HG03066 (cell line): ENCODE results near the gene HNRNPD.
"Not testable (repeated sequence)": the region's sequence is repeated elsewhere in the genome, so short reads cannot be mapped to it uniquely, and the experiment has no call there.

Experiments
- ATAC-seq: cut with Tn5 transposase; IDR thresholded peaks from one replicate; pipeline ENCODE4 v1.9.1; 2021; ENCODE audit warnings: low read depth; ENCODE audit not compliant: unreplicated experiment

Gene HNRNPD

GRCh38 chr4:82373486-82373815 lies 340 bp downstream of the HNRNPD start:
- peak; percentile 13 for ATAC-seq

DNA sequence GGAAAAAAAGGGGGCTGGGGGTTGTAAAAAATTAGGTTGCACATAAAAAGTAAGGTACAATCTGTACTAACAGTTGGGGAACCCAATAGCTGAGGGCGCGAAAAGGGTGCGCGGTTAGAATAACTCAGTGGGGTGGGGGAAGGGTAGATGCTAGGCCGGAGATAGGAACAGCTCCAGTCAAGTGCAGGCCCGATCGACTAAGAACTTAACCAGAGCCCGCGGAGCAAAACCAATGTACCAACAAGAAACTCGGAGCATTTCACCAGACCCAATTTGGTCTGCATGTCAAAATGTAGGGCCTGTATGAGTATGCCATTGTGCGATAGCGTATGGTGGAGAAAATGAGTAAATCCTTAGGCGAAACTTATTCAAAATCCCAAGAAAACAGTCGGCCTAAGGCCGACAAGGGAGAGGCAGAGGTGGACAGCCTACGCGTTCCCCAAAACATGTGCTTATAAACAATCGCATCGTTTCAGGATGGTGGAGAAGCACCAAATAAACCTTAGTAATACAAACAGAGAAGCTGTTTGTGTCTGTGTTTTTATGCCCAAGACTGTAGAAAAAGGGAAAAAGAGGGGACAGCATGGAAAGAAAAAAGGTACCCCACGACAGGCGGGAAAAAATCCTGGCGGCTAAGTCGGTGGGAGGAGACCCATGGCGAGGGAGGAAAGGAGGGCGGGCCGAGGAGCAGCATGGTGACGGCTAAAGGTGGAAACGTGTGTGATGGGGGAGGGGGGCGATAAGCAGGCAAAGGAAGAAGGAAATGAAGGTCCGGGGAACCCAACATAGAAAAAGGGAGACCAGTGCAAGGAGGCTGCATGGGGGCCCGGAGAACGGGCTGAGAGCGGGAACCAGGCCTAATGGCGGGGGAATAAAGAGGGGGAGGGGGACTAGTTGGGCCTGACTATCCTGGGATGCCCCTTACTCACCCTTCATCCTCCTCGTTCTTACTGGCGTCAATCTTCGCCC lies 990 bp downstream of the HNRNPD start:
- ATAC-seq = peak; percentile 19

DNA sequence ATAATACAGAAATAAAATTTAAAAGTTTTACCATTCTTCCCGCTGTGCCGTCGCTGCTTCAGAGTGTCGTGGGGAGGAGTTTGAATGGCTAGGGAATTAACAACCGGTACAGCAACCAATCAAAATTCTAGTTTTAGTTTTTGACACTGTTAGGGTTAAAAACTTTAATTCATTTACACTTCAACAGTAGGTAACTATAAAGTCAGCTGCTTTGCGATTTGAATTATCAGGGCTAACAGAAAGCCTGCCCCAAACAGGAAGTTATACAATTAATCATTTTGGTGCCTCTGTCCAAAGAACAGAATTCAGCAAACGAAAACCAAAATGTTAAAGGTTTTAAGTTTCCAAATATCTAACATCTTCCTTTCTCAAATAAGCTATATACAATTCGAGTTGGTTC lies 2.3 kb downstream of the HNRNPD start:
- ATAC-seq = no peak

GRCh38 chr4:82367438-82368097 lies 6.2 kb downstream of the HNRNPD start:
- ATAC-seq = no peak

GRCh38 chr4:82366431-82366830 lies 7.4 kb downstream of the HNRNPD start:
- not testable (repeated sequence) for ATAC-seq

GRCh38 chr4:82363896-82364487 lies 9.8 kb downstream of the HNRNPD start:
- ATAC-seq = no peak

DNA sequence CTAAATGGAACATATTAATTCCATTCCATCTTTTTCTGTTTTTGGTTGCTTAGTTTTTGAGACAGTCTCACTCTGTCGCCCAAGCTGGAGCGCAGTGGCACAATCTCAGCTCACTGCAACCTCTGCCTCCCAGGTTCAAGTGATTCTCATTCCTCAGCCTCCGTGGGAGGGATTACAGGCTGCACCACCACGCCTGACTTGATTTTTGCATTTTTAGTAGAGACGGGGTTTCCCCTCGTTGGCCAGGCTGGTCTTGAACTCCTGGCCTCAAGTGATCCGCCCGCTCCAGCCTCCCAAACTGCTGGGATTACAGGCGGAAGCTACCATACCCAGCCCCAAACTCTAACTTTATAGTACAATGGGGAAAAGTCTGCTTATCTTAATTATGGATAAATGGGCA lies 11.2 kb downstream of the HNRNPD start:
- no peak for ATAC-seq

DNA sequence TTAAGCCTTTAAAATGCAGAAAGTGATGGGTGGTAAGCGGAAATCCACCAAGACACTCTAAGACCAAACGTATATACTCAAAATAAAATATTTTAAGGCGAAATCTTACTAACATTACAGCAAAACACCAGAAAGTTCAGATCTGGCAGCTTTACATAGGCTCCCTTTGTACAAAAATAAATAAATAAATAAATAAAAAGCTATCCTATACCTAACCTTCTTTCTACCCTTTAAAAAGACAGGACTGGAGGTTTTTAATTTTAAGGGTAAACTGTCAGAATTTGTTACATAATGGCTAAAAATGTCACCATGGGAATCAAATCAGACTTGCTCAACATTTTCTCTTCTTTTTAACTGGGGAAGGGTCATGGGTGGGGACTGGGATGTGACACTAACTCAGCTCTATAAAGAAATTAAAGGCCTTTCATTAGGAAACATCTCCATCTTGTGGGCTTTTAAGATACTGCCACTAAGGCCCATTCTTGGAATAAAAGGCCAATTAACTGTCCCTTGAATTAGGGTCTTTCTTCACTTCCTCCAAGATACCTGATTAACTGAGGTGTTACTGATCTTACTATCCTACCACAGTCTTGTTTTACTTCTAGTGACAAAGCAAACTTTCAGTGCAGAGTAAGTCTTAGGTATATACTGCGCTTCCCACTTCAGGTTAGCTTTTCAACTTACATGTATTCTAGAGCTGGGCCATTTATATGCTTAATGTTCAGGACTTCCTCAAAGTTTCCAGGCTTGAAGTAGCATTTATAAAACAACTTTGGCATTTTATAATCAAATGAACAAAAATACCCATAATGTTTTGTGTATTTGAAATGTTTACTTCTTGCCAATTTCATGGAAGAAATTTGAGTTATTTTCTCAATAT lies 13.3 kb downstream of the HNRNPD start:
- no peak for ATAC-seq

GRCh38 chr4:82358847-82359246 lies 14.9 kb downstream of the HNRNPD start:
- ATAC-seq = no peak

DNA sequence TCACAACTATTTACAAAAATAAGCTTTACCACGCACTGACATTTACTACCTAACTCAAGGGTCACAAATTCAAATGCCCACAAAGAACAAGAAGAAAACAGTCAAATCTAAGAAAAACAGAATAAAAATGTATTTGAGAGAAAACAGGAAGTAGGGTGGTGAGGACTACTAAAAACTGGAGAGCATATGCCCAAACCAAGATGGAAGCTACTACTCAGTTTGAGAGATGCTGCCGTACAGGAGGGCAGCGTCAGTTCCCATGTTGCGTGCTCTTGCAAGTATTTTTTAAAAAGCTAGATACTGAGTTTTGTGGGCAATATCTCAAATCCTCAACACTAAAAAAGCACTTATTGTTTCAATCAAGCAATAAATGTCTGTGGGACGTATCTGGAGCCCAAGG lies 16.2 kb downstream of the HNRNPD start:
- ATAC-seq = no peak

GRCh38 chr4:82354788-82355187 lies 19.0 kb downstream of the HNRNPD start:
- no peak for ATAC-seq

DNA sequence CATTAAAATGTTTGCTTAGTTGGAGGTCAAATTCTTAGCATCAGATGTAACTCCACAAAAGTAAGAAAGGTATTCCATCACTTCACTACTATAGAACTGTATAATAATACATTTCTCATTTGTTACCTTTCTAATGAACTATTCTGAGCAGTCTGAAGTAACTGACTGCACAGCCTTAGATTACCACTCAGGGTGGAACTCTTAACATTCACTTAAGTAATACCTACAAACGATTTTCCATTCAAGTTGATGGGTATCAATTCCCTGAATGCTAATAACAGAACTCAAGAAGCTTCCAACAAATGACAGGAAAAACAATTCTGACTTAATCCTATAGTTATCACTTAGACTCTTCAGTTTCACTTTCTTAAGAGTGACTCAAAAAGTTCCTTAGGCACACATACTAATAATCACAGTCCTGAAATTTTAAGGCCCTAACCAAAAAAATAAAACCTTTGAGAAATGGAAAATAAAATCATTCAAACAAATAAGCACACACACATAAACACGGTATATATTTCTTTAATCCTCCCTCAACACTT lies 20.9 kb downstream of the HNRNPD start:
- ATAC-seq = no peak

DNA sequence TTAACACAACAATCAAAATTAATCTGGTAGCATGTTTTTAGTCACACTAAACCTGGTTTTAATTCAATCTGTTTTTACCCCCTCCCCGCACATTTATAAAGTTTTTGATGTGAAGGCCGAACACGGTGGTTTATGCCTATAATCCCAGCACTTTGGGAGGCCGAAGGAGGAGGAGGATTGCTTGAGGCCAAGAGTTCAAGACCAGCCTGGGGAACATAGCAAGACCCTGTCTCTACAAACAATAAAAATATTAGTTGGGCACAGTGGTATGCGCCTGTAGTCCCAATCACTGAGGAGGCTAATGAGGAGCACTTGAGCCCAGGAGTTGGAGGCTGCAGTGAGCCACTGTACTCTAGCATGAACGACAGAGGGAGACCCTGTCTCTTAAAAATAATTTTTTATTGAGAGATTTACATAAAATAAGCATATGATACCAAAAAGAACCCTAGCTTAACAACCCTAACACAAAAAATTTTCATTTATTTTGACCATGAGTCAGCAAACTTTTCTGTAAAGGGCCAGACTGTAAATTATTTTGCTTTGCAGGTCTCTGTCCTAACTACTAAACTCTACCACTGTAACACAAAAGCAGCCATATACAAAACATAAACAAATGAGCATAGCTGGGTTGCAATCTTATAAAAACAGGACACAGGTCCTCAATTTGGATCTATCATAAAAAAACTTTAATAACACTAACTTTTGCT lies 21.5 kb downstream of the HNRNPD start:
- no peak for ATAC-seq

- no peak for ATAC-seq
Observed at GRCh38 chr4:82346126-82346525, 27.7 kb downstream of the HNRNPD start.

- no peak for ATAC-seq
Observed at GRCh38 chr4:82335043-82335442, 38.7 kb downstream of the HNRNPD start.

- ATAC-seq = not testable (repeated sequence)
Observed at GRCh38 chr4:82333641-82334040, 40.1 kb downstream of the HNRNPD start.

DNA sequence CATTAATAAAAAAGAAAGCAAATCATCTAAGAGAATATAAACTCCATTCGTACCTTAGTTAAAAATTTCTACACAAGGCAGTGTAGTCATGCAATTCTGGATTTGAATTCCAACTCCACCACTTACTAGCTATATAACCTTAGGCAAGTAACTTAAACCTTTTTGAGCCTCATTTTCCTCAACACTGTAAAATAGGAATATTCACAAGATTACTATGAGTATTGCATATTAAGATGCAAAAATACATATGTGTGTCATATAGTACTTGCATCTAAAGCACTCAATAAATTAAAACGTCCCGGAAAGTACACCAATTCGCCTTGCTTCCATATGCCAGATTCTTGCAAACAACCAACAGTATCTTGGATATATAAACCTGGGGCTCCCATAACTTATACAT lies 42.0 kb downstream of the HNRNPD start:
- no peak for ATAC-seq

GRCh38 chr4:82320351-82320750 lies 53.4 kb downstream of the HNRNPD start:
- ATAC-seq = no peak

DNA sequence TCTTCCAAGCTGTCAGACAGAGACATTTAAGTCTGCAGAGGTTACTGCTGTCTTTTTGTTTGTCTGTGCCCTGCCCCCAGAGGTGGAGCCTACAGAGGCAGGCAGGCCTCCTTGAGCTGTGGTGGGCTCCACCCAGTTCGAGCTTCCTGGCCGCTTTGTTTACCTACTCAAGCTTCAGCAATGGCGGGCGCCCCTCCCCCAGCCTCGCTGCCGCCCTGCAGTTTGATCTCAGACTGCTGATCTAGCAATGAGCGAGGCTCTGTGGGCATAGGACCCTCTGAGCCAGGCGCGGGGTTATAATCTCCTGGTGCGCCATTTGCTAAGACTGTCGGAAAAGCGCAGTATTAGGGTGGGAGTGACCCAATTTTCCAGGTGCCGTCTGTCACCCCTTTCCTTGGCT lies 70.7 kb downstream of the HNRNPD start:
- ATAC-seq = not testable (repeated sequence)
